Breast epithelium (tissue), 3 donors: Measurements from ENCODE around the gene NABP2.

Experiments
- CTCF ChIP-seq, 3 donors: fragments of 450-650 bp; IDR thresholded peaks; one replicate each; pipeline ENCODE4 v1.5.1; 2016 to 2017; ENCODE audit warnings: antibody characterized with exemption in 3 of 3, mild to moderate bottlenecking in 3 of 3, moderate library complexity in 3 of 3
- POLR2A ChIP-seq: fragments of 450-650 bp; IDR thresholded peaks from one replicate; pipeline ENCODE4 v1.6.1; 2016; ENCODE audit warnings: antibody characterized with exemption, mild to moderate bottlenecking, moderate library complexity
- POLR2AphosphoS5 ChIP-seq, 3 donors: sonication (generic); formaldehyde crosslinking; IDR thresholded peaks; one replicate each; pipeline ENCODE4 v1.6.1; 2017; ENCODE audit warnings: antibody characterized with exemption in 3 of 3

DNA sequence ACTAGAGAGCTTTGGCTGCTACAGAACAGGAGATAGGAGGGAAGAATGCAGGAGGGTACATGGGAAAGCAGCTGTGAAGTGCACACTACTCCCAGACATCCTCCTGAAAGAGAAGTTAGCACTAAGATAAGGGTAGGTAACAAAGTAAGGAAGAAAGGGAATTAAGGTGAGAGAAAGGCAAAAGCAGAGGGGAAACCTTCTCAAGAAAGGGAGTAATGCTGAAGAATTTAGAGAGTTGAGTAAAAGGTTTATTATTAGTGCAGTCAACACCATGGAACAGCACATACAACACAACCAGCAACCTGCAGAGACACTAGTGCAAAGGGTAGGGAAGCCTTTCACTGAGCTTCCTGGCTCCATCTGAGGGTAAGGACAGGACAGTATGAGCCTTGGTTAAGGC lies 19.9 kb upstream of the NABP2 start:
- no peak for TF ChIP-seq POLR2A
- TF ChIP-seq CTCF (IDR thresholded peaks at IDR 0.05): no peak
- no peak for TF ChIP-seq POLR2AphosphoS5 (IDR thresholded peaks at IDR 0.05)
